Measurements from ENCODE around the gene CFAP92. TPM values are rescaled to one million over a fixed set of nuclear protein-coding genes. Genes with fewer than 3 reads are reported as not detected.

Gene CFAP92
- total RNA-seq, 1 donor from 2014 or later, result 0.60 TPM

- no peak for DNase-seq (ENCODE audit: low read depth in 2 of 2)
Observed at GRCh38 chr3:128991355-128991895, 2.5 kb downstream of the CFAP92 start.

DNA sequence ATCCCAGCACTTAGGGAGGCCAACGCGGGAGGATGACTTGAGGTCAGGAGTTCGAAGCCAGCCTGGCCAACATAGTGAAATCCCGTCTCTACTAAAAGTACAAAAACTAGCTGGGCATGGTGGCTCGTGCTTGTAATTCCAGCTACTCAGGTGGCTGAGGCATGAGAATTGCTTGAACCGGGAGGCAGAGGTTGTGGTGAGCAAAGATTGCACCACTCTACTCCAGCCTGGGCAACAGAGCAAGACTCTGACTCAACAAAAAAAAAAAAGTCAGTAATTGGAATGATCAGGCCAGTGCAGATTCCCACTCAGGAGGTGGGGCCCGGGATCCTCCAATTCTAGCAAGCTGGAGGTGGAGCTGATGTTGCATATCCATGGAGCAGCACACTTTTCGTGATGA is 5.6 kb downstream of the CFAP92 start:
- no peak for DNase-seq (ENCODE audit: low read depth in 2 of 2)

- no peak for DNase-seq (ENCODE audit: low read depth in 2 of 2)
Observed at GRCh38 chr3:128987302-128988100, 6.4 kb downstream of the CFAP92 start.

GRCh38 chr3:128984596-128984995 is 9.3 kb downstream of the CFAP92 start:
- no peak for DNase-seq (ENCODE audit: low read depth in 2 of 2)

DNA sequence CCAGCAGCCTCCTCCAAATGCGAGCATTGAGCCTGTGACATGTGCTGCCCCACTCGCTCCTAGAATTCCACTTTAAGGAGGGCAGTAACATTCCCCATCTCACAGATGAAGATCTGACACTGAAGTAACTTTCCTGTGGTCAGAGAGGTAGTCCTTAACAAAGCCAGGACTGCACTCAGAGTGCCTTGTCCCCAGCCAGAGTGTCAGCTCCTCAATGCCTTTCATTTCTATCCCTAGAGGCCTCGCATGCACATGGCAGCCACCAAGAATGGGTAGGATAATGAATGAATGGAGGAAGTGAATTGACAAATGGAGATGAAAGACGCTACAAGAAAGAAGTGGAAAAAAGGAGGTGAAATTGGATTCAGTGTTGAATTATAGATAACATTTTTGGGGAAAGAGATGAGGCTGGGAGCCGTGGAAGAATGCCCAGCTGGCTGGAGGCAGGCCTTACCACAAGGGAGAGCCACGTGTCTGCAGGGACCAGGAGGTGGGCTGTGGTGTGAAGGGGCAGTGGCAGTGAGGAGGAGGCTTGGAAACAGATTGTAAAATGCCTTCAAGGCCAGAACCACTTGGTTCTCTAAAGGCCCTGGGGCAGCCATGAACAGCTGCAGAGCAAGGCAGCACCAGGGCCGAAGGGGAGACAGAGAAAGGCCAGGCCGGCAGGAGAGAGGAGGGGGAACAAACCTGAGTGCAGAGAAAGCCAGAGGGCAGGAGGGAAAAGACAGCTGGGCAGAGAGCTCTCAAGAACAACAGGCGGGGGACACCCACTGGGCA is 10.4 kb downstream of the CFAP92 start:
- no peak for DNase-seq (ENCODE audit: low read depth in 2 of 2)

DNA sequence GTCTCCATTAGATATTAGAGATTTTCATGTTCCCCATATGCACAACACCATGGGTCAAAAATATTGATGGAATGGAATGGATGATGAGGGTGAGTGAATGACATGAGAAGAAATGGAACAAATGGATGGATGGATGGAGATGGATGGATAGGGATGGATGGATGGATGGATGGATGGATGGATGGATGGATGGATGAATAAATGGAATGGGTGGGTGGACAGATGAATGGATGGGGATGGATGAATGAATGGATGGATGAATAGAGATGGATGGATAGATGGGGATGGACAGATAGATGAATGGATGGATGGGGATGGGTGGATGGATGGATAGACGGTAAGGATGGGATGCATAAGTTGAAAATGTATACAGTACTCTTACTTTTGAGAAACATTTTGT is 18.6 kb downstream of the CFAP92 start:
- DNase-seq (ENCODE audit: low read depth in 2 of 2), result no peak

GRCh38 chr3:128973988-128974564 is 19.8 kb downstream of the CFAP92 start:
- DNase-seq (ENCODE audit: low read depth in 2 of 2), result no peak

- DNase-seq (ENCODE audit: low read depth in 2 of 2), result peak; percentile 50 to 59
Observed at GRCh38 chr3:128971421-128972100, 22.3 kb downstream of the CFAP92 start.

DNA sequence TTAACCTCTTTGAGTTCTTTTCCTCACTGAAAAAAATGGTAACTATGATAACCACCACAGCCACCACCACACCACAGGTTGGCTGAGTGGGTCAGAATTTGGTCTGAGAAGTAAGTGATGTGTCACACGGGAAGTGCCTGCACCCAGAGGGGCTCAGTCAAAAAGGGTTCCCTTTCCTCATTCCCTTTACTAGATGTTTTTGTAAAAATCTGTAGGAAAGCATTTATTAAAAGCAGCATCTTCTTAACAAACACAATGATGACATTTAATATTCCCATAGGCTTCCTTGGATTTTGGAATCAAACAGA is 23.2 kb downstream of the CFAP92 start:
- peak in 1 of 2 donors; percentile 12 for DNase-seq (ENCODE audit: low read depth in 2 of 2)

DNA sequence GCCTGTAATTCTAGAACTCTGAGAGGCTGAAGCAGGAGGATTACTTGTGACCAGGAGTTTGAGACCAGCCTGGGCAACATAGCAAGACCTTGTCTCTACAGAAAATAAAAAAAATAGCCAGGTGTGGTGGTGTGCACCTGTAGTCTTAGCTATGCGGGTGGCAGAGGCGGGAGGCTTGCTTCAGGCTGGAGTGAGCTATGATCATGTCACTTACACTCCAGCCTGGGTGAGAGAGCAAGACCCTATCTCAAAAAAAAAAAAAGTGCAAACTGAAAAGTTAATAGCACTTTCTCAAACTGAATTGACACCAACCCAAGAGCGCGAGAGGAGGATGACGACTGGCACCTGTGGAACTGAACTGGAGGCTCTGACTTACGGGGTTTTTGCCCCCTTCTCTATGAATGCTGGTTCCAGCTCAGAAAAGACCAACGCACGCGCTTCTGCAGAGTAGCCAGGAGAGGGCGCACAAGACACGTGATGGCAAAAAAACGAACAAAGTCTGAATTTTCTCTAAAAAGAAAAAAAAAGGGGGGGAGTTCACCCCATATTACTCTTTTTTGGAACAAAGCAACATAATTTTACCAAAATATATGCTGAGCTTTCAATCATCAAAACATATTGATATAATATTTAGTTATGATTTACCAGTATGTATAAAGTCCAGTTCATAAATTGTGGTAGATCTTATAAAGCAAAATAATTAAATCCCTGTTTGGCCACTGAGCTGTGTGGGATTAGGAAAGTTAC is 23.7 kb downstream of the CFAP92 start:
- DNase-seq (ENCODE audit: low read depth in 2 of 2), result peak; percentile 55 to 69

DNA sequence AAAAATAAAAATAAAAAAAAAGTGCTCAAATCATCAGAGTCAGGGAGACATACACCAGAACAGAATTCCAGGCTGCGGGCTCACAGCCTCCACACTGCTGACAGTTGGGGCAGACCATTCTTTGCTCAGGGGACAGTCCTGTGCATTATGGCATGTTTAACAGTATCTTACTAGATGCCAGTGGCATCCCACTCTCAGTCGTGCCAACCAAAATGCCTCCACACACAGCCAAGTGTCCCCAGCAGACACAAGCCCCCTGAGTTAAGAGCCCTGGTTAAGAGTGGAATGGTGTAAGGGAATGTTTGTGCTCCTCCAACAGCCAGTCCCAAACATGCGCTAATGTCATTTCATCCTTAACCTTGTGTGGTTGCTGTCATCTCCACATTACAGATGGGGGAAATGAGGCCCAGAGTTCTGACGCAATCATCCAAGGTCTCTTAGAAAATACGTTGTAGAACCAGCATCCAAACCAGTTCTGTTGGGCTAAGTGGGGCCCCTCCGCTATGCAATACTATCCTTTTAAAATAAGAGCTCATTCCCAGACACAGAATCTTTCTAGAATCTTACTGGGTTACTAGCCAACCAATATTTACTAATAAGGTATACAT is 26.0 kb downstream of the CFAP92 start:
- DNase-seq (ENCODE audit: low read depth in 2 of 2), result no peak

- DNase-seq (ENCODE audit: low read depth in 2 of 2), result no peak
Observed at GRCh38 chr3:128965818-128966217, 28.1 kb downstream of the CFAP92 start.

GRCh38 chr3:128965280-128965679 is 28.6 kb downstream of the CFAP92 start:
- no peak for DNase-seq (ENCODE audit: low read depth in 2 of 2)

GRCh38 chr3:128956440-128956839 is 37.4 kb downstream of the CFAP92 start:
- DNase-seq (ENCODE audit: low read depth in 2 of 2), result no peak

- DNase-seq (ENCODE audit: low read depth in 2 of 2), result peak; percentile 42 to 84
Observed at GRCh38 chr3:128950223-128950938, 43.5 kb downstream of the CFAP92 start.

- no peak for DNase-seq (ENCODE audit: low read depth in 2 of 2)
Observed at GRCh38 chr3:128949158-128949557, 44.7 kb downstream of the CFAP92 start.

GRCh38 chr3:128946411-128946810 is 47.5 kb downstream of the CFAP92 start:
- DNase-seq (ENCODE audit: low read depth in 2 of 2), result no peak

DNA sequence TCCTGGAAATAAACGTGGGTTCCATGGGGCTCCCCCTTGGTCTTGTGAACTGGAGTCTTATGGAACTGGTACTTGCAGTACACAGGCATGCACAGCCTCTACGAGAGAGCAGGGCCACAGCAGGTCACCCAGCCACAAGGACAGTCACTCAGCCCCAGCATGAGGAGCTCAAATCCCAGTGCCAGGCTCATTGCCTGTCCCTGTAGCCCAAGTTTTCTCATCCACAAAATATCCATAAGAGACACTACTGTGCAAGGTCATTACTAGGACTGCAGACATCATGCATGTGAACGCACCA is 48.0 kb downstream of the CFAP92 start:
- no peak for DNase-seq (ENCODE audit: low read depth in 2 of 2)

DNA sequence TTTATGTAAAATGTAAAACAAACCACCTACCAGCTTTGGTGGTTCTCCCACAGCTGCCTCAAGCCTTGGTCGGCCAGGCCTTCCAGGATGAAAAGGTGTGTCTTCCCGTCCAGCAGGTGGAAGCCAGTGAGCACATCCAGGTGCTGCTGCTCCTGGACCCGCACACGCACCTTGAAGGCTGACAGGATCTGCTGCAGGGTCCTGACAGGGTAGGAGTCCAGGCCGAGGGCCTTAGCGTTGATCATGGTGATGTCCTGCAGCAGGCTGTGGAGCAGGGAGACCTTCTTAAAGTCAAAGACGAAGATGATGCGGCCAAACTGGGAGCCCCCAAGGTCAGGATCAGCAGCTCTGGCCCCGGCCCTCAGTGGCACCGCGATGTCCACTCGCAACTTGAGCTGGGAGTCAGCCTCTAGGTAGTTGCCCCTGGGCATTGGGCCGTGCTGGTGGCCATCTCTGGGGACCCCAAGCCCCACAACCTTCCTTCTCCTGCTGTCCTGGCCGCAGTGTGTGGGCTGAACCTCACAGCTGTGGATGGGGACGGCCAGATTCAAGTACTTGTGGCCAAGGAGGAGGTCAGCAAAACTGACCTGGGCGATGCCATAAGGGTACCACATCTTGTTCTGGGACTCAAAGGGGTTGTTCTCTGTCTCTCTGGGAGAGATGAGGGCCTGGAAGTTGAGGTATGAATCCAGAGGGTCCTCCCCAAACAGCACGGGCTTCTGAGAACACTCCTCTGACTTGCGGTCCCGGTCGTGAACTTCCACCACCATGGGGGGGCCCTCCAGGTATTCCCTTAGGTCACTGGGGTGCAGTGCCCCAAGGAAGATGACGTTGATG is 48.6 kb downstream of the CFAP92 start:
- no peak for DNase-seq (ENCODE audit: low read depth in 2 of 2)

Measured in lung microvascular endothelial cell (primary cell).